PFSK-1 (cell line): ENCODE data around the gene PIEZO2.

Experiments
- FOXP2 ChIP-seq: optimal IDR thresholded peaks from 2 replicates; pipeline ENCODE3; 2011; ENCODE audit warnings: borderline replicate concordance, control low read depth, inconsistent platforms; ENCODE audit not compliant: insufficient read depth; ENCODE audit errors: extremely low read length, extremely low read depth
- POLR2AphosphoS5 ChIP-seq: IDR thresholded peaks from 2 replicates; pipeline ENCODE4 v1.6.1; 2012; ENCODE audit warnings: low read depth, mild to moderate bottlenecking, control low read depth, low read length, moderate library complexity
- REST ChIP-seq, 2 experiments: IDR thresholded peaks; 2 replicates each; pipeline versions ENCODE4 v1.6.1 to v1.8.0; 2011 to 2012; ENCODE audit warnings: low read depth in 2 of 2, low read length in 2 of 2, control low read depth in 1 of 2, inconsistent platforms in 1 of 2, mild to moderate bottlenecking in 1 of 2, moderate library complexity in 1 of 2; ENCODE audit not compliant: insufficient read depth in 1 of 2
- SIN3A ChIP-seq: IDR thresholded peaks from 2 replicates; pipeline ENCODE4 v1.6.1; 2012; ENCODE audit warnings: mild to moderate bottlenecking, low read length, moderate library complexity, borderline replicate concordance; ENCODE audit not compliant: insufficient read depth
- TAF1 ChIP-seq: IDR thresholded peaks from 2 replicates; pipeline ENCODE4 v1.6.1; 2012; ENCODE audit warnings: low read length, control low read depth, borderline replicate concordance; ENCODE audit not compliant: insufficient read depth

The PIEZO2 gene

GRCh38 chr18:10912790-10913545 is 236.4 kb downstream of the PIEZO2 start:
- TF ChIP-seq SIN3A, result no peak
- no peak for TF ChIP-seq REST (IDR thresholded peaks at IDR 0.05; ENCODE audit: insufficient read depth in 1 of 2, low read depth in 2 of 2, low read length in 2 of 2)
- no peak for TF ChIP-seq FOXP2
- TF ChIP-seq POLR2AphosphoS5, result no peak
- TF ChIP-seq TAF1, result no peak

GRCh38 chr18:10909724-10910123 is 239.6 kb downstream of the PIEZO2 start:
- no peak for TF ChIP-seq SIN3A
- TF ChIP-seq TAF1, result no peak
- TF ChIP-seq FOXP2, result no peak
- TF ChIP-seq REST (IDR thresholded peaks at IDR 0.05; ENCODE audit: insufficient read depth in 1 of 2, low read depth in 2 of 2, low read length in 2 of 2), result no peak
- TF ChIP-seq POLR2AphosphoS5, result no peak

- TF ChIP-seq FOXP2 (no peak), TAF1 (no peak), SIN3A (no peak), REST (IDR thresholded peaks at IDR 0.05; ENCODE audit: insufficient read depth in 1 of 2, low read depth in 2 of 2, low read length in 2 of 2) (no peak), POLR2AphosphoS5 (no peak)
These were observed 240.6 kb downstream of the PIEZO2 start for GRCh38 chr18:10908760-10909159.

GRCh38 chr18:10907749-10908148 is 241.6 kb downstream of the PIEZO2 start:
- TF ChIP-seq FOXP2, result no peak
- no peak for TF ChIP-seq TAF1
- TF ChIP-seq POLR2AphosphoS5, result no peak
- TF ChIP-seq REST (IDR thresholded peaks at IDR 0.05; ENCODE audit: insufficient read depth in 1 of 2, low read depth in 2 of 2, low read length in 2 of 2), result no peak
- no peak for TF ChIP-seq SIN3A

DNA sequence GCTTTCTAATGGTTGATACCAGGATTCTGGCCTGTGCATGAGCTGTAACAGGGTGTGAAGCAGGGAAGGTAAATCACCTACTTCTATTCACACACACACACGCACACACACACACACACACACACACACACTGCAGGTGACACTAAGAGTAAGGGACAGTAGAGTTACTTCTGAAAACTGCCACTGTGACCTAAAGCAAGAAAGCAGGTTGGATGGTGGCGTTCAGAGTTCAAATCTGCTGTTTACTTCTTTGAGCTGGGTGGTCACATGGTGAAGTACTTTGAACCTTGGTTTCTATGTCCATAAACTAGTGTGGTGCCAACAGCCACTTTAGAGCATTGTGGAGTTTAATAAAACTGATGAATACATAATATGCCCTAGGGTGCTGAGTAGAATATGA is 248.0 kb downstream of the PIEZO2 start:
- no peak for TF ChIP-seq SIN3A
- TF ChIP-seq REST (IDR thresholded peaks at IDR 0.05; ENCODE audit: insufficient read depth in 1 of 2, low read depth in 2 of 2, low read length in 2 of 2), result no peak
- TF ChIP-seq TAF1, result no peak
- no peak for TF ChIP-seq FOXP2
- TF ChIP-seq POLR2AphosphoS5, result no peak
